ENCODE data around the gene RASA3.
"Not testable (repeated sequence)": the region's sequence is repeated elsewhere in the genome, so short reads cannot be mapped to it uniquely, and the experiment has no call there.

The RASA3 gene

DNA sequence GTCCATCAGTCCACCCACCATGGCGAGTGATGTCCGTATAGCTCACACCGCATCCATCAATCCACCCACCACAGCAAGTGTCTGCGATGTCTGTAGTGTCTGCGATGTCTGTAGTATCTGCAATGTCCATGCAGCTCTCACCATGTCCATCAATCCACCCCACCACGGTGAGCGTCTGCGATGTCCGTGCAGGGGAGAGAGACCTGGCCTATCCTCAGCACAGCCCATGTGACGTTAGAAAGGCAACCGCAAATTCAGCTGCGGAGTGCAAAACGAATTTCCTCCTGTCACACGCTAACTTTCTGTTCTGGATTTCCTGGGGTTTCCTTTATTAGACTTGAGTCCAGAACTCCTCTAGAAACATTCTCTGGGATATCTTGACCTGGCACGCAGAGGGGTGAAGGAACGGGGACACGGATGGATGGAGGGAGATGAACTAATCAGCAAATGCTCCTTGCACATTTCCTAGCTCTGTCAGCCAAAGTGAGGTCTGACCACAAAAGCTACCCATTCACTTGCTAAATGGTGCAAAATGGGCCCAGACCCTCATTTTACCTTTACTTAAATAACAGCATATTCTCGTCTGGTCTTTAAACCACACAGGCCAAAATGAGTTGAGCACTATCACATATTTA, 18.3 kb downstream of the RASA3 start:
- no peaks in the 10 kb centered on the region for H3K9me3 ChIP-seq (replicated peaks in 1 of 11)
- no peaks in the 10 kb centered on the region for H3K27me3 ChIP-seq
- H3K9ac ChIP-seq = peak overlapping the region in 6 of 11 experiments; percentile 7 to 70 (median 44); a peak in 8 of 22 replicates
- no peak overlapping the region for H3K4me3 ChIP-seq
- peaks cover 81 to 88% (median 84%) of the 10 kb centered on the region in 10 experiments for H3K4me1 ChIP-seq
- peak overlapping the region in 10 of 11 experiments; percentile 35 to 89 (median 76); a peak in 17 of 22 replicates for H3K27ac ChIP-seq
- peak overlapping the region; percentile 56 to 94 (median 81) for H3K4me2 ChIP-seq
- TF ChIP-seq Cebpa-rat (IDR thresholded peaks at IDR 0.05) = no peak
- peaks cover 25 to 66% (median 41%) of the 10 kb centered on the region in 11 experiments; a peak in 21 of 22 replicates for H4K20me1 ChIP-seq
- peaks cover 0 to 31% (median 7%) of the 10 kb centered on the region in 11 experiments; a peak in 9 of 22 replicates for H3K36me3 ChIP-seq

DNA sequence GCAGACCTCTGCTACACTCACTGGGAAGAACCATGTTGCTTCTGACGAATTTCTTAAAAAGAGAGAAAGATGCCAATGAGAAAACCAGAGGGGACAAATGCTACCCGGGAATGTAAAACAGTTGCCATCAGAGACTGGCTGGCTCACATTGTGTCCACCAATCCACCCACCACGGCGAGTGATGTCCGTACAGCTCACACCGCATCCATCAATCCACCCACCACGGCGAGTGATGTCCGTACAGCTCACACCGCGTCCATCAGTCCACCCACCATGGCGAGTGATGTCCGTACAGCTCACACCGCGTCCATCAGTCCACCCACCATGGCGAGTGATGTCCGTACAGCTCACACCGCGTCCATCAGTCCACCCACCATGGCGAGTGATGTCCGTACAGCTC, 19.0 kb downstream of the RASA3 start:
- Histone ChIP-seq H3K4me2 (peak overlapping the region; percentile 72 to 97 (median 89)), H3K27ac (peak overlapping the region in 9 of 11 experiments; percentile 60 to 96 (median 89); a peak in 16 of 22 replicates), H4K20me1 (peaks cover 27 to 66% (median 42%) of the 10 kb centered on the region in 11 experiments; a peak in 21 of 22 replicates), H3K36me3 (peaks cover 0 to 36% (median 7%) of the 10 kb centered on the region in 11 experiments; a peak in 10 of 22 replicates), H3K9ac (peak overlapping the region in 8 of 11 experiments; percentile 66 to 86 (median 80); a peak in 14 of 22 replicates), H3K4me1 (peaks cover 81 to 89% (median 84%) of the 10 kb centered on the region in 10 experiments)
- H3K27me3 ChIP-seq; H3K4me3 ChIP-seq; H3K9me3 ChIP-seq (replicated peaks in 1 of 11): not testable (repeated sequence)

DNA sequence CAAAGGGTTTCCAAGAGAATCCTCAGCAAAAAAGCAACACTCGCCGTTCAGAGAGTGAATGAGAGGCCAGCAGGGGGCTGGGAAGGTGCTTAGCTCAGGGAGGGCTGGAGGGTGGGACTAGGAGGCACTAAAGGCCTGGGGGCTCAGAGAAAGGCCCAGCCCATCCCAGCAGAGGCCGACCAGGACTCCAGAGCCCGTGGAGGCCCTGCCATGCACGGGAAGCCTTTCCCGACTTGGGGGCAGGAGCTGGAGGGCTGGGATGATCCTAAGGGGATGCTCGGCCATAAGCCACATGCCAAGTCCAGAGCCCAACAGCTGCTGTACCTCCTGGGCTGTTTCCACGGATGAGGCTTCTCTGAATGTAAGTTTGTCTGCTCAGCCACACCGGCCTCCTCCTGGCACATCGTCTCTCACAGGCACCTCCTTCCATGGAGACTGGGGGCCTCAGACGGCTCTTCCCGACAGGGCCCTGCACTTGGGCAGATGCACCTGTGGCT, 19.5 kb downstream of the RASA3 start:
- peaks cover 81 to 89% (median 84%) of the 10 kb centered on the region in 10 experiments for H3K4me1 ChIP-seq
- no peak for TF ChIP-seq Cebpa-rat (IDR thresholded peaks at IDR 0.05)

DNA sequence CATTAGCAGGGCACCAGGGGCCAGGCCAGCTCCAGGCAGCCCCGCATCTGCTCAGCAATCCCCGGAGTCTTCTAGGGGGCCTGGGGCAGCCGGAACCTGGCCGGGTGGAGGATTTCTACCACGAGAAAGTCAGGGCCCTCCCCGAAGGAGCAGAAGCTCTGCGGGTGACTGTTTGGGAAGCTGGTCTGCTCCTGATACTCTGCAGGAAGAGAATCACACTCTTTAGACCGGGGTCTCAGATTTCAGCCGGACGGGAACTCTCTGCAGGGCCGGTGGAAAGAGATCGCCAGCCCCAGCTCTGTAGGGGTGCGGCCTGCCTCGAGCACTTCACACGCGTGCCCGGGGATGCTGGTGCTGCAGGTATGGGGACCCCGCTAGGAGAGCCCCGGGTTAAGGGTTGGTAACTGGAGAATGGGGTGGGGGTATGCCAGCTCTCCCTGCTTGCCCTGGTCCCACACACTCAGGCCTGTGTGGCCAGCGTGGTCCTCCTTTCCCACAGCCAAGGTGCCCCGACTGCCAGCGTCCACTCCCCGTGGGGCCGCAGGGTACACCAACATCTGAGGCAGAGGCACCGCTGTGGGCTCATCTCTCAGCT, 20.1 kb downstream of the RASA3 start:
- peaks cover 83 to 91% (median 88%) of the 10 kb centered on the region in 10 experiments for H3K4me1 ChIP-seq
- H3K27ac ChIP-seq = peak overlapping the region; percentile 38 to 96 (median 79); a peak in 21 of 22 replicates
- H3K4me3 ChIP-seq = peak overlapping the region in 7 of 10 experiments; percentile 3 to 38 (median 28); a peak in 10 of 20 replicates

More for the DNA sequence above, 19.5 kb downstream of the RASA3 start:
- H3K27ac ChIP-seq = peak overlapping the region; percentile 38 to 96 (median 79); a peak in 19 of 22 replicates
- peaks cover 24 to 66% (median 42%) of the 10 kb centered on the region in 11 experiments; a peak in 20 of 22 replicates for H4K20me1 ChIP-seq
- peak overlapping the region in 10 of 11 experiments; percentile 24 to 86 (median 74); a peak in 18 of 22 replicates for H3K9ac ChIP-seq
- no peaks in the 10 kb centered on the region for H3K9me3 ChIP-seq (replicated peaks in 1 of 11)
- H3K36me3 ChIP-seq = peaks cover 0 to 37% (median 7%) of the 10 kb centered on the region in 11 experiments; a peak in 10 of 22 replicates
- H3K4me2 ChIP-seq = peak overlapping the region; percentile 72 to 97 (median 89)
- H3K27me3 ChIP-seq = no peaks in the 10 kb centered on the region
- peak overlapping the region in 4 of 10 experiments; percentile 13 to 38 (median 28); a peak in 4 of 20 replicates for H3K4me3 ChIP-seq

DNA sequence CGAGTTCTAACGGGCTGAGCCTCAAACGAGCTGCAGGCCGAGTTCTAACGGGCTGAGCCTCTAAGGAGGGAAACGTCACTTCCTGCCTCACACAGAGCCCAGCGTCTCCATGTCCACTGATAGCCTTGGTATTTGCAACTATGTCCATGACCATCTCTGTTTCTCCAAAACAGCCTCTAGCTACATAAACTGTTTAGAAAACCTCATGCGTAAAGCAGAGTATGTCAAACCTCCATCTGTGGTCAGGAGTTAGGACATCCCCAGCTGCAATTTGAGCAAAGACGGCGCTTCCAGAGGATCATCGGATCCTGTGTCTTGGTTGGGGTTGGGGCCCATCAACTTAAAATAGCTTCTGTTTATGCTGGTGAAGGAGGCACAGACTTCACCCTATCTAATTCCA, 20.8 kb downstream of the RASA3 start:
- Histone ChIP-seq H3K4me2 (peak overlapping the region; percentile 72 to 97 (median 89)), H3K4me1 (peaks cover 89 to 97% (median 95%) of the 10 kb centered on the region in 10 experiments), H3K9ac (peak overlapping the region; percentile 25 to 86 (median 71); a peak in 19 of 22 replicates), H3K4me3 (peak overlapping the region in 7 of 10 experiments; percentile 3 to 38 (median 28); a peak in 9 of 20 replicates), H3K27me3 (no peaks in the 10 kb centered on the region), H3K36me3 (peaks cover 0 to 34% (median 7%) of the 10 kb centered on the region in 11 experiments; a peak in 9 of 22 replicates), H3K9me3 (replicated peaks in 1 of 11) (no peaks in the 10 kb centered on the region), H4K20me1 (peaks cover 33 to 68% (median 53%) of the 10 kb centered on the region in 11 experiments; a peak in 20 of 22 replicates), H3K27ac (peak overlapping the region; percentile 38 to 96 (median 79); a peak in 21 of 22 replicates)
- TF ChIP-seq Cebpa-rat (IDR thresholded peaks at IDR 0.05) = peak in 6 of 11 experiments; percentile 11 to 89 (median 55); a peak in 5 of 22 replicates

More for the DNA sequence above, 20.1 kb downstream of the RASA3 start:
- H3K27me3 ChIP-seq = no peaks in the 10 kb centered on the region
- H3K9me3 ChIP-seq (replicated peaks in 1 of 11) = no peaks in the 10 kb centered on the region
- peaks cover 0 to 33% (median 4%) of the 10 kb centered on the region in 11 experiments; a peak in 10 of 22 replicates for H3K36me3 ChIP-seq
- no peak for TF ChIP-seq Cebpa-rat (IDR thresholded peaks at IDR 0.05)
- H4K20me1 ChIP-seq = peaks cover 25 to 66% (median 46%) of the 10 kb centered on the region in 11 experiments; a peak in 20 of 22 replicates
- H3K9ac ChIP-seq = peak overlapping the region; percentile 25 to 86 (median 71); a peak in 20 of 22 replicates
- peak overlapping the region; percentile 72 to 97 (median 89) for H3K4me2 ChIP-seq

DNA sequence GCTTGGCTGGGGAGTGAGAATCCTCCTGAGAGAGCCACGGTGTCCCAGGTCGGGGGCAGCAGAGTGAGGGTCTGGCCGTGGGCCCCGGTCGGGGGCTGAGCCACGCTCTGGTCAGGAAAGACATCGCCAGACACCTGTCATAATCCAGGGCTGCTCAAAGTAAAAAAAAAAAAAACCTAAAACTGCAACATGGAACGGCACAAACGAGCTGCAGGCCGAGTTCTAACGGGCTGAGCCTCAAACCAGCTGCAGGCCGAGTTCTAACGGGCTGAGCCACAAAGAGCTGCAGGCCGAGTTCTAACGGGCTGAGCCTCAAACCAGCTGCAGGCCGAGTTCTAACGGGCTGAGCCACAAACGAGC, 21.6 kb downstream of the RASA3 start:
- H4K20me1 ChIP-seq = peaks cover 37 to 69% (median 59%) of the 10 kb centered on the region in 11 experiments; a peak in 20 of 22 replicates
- H3K36me3 ChIP-seq = peaks cover 0 to 34% (median 7%) of the 10 kb centered on the region in 11 experiments; a peak in 9 of 22 replicates
- not testable (repeated sequence) for H3K9me3 ChIP-seq (replicated peaks in 1 of 11); H3K27me3 ChIP-seq
- peaks cover 91 to 97% (median 95%) of the 10 kb centered on the region in 10 experiments for H3K4me1 ChIP-seq
- H3K27ac ChIP-seq = peak overlapping the region; percentile 22 to 93 (median 81); a peak in 20 of 22 replicates
- peak overlapping the region; percentile 81 to 96 (median 90) for H3K4me2 ChIP-seq
- peak overlapping the region in 10 of 11 experiments; percentile 2 to 84 (median 72); a peak in 17 of 22 replicates for H3K9ac ChIP-seq
- peak overlapping the region in 3 of 10 experiments; percentile 40 to 49 (median 42); a peak in 6 of 20 replicates for H3K4me3 ChIP-seq

GRCh38 chr13:114110091-114110829, 22.2 kb downstream of the RASA3 start:
- Histone ChIP-seq H3K9me3 (replicated peaks in 1 of 11) (no peaks in the 10 kb centered on the region), H4K20me1 (peaks cover 41 to 73% (median 62%) of the 10 kb centered on the region in 11 experiments), H3K9ac (peak overlapping the region; percentile 38 to 84 (median 71); a peak in 21 of 22 replicates), H3K4me1 (peaks cover 91 to 97% (median 95%) of the 10 kb centered on the region in 10 experiments), H3K4me2 (peak overlapping the region; percentile 81 to 96 (median 90)), H3K4me3 (peak overlapping the region in 9 of 10 experiments; percentile 3 to 49 (median 30); a peak in 13 of 20 replicates), H3K27ac (peak overlapping the region; percentile 29 to 93 (median 81); a peak in 21 of 22 replicates), H3K36me3 (peaks cover 0 to 34% (median 7%) of the 10 kb centered on the region in 11 experiments; a peak in 9 of 22 replicates), H3K27me3 (no peaks in the 10 kb centered on the region)
- TF ChIP-seq Cebpa-rat (IDR thresholded peaks at IDR 0.05) = no peak

Measured in BLaER1 treated with 17β-estradiol and CSF1 and Interleukin-3, amounts not matched to agents 10 nM and 100 nM (cell line).